ENCODE measurements around the gene SSC5D.
"Not testable (repeated sequence)": the region's sequence is repeated elsewhere in the genome, so short reads cannot be mapped to it uniquely, and the experiment has no call there.

SSC5D gene

DNA sequence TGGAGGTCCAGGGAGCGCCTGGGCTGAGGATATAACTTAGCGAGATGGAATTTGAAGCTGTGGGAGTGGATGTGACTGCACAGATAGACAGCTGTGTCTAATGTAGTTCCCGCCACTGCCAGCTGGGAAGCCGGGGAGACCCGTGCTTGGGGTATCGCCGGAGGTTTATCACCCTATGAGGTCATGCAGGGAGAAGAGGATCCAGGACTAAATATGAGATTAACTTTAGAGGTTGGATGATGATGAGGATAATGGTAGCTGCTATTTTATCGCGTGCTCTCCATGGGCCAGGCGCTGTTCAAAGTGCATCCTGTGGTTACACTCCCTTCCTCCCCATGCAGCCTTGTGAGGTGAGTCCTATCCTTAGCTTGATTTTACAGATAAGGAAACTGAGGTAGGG, 19.9 kb downstream of the SSC5D start:
- DNase-seq: no peak

- peak; percentile 61 for DNase-seq
Observed at GRCh38 chr19:55516878-55517620, 28.8 kb downstream of the SSC5D start.

- peak; percentile 4 for DNase-seq
Observed at GRCh38 chr19:55519451-55520311, 31.4 kb downstream of the SSC5D start.

GRCh38 chr19:55520691-55521292, 32.6 kb downstream of the SSC5D start:
- DNase-seq: no peak

DNA sequence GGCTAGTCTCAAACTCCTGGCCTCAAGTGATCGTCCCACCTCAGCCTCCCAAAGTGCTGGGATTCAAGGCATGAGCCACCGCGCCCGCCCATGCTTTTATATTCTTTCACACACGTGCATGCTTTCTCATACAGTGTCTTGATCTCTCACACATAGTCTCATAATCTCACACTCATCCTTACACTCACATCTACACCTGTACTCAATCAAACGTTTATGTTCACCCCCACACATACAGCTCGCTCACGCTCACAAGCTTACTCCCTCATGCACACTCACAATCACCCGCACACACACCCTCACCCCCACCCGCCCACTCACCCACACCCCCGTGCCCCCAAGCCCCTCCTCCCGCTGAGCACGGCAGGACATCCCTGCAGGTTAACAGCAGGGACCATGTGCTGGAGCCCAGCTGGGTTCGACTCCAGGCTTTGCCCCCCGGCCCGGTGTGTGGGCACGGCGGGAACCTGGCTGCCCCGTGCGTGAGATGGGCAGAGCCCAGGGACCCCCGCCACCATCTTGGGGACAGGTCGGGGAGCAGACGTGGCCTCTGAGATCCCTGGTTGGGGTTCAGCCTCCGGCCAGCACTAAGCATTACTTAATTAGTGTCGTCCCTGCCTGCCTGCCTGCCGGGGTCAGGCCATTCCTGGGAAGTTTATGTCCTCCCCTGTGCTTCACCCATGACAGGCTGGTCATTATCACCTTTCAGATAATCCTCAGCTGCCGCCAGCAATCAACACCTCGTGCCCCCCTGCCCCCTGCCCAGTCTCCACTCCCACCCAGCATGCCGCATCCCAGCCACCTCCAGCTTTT, 37.3 kb downstream of the SSC5D start:
- no peak for DNase-seq

DNA sequence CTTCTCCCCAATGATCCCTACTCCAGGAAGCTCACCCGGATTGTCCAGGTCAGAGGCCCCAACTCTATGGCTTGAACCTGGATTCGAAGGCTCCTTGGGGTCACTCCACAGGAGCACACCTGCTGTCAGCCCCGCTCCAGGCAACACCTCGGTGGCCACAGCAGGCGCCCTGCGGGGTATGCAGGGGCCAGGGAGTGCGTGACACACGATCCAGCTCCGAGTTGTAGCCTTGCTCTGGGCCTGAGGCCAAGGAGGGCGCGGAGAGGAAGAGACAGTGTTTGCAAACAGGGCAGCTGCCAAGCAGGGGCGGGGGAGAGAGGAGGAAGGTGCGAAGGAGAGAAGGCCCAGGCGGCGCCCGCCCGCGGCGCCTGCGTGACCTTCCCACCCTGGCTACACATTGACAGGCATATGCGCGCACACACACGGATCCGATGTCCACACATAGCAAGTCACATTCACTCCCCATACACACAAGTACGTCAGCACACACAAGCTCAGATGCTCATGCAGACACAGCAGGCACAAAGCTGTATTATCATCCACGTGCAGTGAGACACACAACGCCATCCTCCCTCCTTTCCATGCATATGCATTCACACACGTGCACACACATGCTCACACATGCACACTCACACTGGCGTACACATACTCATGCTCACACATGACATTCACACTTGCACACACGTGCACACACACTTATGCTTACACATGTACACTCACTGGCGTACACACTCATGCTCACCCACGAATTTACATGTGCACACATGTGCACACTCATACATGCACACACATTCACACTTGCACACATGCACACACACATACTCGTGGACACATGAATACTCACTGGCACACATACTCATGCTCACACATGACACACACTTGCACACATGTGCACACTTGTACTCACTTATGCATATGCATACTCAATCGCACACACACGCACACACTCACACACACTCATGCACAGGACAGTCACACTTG, 38.3 kb downstream of the SSC5D start:
- peak; percentile 80 for DNase-seq

DNA sequence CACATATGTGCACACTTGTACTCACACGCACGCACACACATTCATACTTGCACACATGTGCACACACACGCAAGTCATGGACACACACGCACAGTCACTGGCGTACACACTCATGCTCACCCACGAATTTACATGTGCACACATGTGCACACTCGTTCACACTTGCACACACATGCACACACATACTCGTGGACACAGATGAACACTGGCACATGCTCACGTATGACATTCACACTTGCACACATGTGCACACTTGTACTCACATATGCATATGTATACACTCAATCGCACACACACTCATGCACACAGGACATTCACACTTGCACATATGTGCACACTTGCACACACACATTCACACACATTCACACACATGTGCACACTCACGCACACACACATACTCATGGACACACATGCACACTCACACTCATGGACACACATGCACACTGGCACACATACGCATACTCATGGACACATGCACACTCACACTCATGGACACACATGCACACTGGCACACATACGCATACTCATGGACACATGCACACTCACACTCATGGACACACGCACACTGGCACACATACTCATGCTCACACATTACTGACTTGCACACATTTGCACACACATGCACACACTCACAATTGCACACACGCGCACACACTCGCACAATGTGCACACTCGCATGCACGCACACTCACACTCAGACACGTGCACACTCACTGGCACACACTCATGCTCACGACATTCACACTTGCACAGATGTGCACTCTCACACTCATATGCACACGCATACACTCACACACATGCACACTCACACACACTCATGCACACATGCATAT, 39.2 kb downstream of the SSC5D start:
- DNase-seq: no peak

- peak; percentile 85 for DNase-seq
Observed at GRCh38 chr19:55528030-55528803, 40.0 kb downstream of the SSC5D start.

DNA sequence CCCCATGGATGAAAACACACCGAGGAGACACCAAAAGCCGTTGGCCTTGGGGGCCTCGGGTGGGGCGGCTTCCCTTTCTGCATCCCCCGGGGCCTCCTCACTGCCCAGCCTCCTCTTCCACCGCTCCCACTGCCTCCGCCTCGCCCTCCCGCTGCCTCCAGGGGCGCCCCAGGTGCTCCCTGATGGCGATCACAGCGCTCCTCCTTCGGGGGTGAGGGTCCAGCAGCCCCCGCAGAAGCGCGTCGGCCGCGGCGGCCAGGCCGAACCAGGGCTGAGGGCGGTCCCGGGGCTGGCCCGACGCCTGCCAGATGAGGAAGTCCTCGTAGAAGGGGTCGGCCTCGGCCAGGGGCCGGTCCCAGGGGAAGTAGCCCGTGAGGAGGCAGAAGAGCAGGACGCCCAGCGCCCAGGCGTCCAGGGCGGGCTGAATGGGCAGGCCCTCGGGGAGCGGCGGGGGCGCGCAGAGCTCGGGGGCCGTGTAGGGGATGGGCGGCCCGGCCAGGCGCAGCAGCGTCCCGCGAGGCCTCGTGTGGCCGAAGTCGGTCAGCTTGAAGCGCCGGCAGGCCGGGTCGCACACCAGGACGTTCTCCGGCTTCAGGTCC, 41.5 kb downstream of the SSC5D start:
- DNase-seq: no peak

DNA sequence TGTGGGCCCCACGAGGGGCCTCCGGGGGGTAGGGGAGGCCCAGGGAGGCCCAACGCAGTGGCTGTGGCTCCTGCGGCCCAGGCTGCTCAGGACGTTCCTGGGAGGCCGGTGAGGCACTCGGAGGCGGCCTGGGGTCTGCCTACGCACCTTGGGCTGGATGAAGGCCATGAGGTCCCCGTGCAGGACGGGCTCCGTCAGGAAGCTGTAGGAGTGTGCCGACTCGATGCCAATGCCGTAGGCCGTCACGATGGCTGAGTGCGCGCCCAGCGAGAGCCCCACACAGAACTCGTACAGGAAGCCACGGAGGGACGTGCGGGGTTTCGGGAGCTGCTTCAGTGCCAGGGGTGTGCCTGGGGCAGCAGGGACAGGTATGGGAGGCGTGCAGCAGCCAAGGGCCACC, 42.8 kb downstream of the SSC5D start:
- no peak for DNase-seq

DNA sequence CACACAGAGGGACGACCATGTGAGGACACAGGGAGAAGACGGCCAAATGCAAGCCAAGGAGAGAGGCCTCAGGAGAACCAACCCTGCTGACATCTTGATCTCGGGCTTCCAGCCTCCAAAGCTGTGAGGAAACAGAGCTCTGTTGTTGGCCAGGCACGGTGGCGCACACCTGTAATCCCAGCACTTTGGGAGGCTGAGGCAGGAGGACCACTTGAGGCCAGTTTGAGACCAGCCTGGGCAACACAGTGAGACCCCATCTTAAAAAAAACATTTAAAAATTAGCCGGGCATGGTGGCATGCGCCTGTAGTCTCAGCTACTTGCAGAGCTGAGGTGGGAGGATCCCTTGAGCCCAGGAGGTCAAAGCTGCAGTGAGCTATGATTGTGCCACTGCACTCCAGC, 46.0 kb downstream of the SSC5D start:
- DNase-seq: not testable (repeated sequence)

DNA sequence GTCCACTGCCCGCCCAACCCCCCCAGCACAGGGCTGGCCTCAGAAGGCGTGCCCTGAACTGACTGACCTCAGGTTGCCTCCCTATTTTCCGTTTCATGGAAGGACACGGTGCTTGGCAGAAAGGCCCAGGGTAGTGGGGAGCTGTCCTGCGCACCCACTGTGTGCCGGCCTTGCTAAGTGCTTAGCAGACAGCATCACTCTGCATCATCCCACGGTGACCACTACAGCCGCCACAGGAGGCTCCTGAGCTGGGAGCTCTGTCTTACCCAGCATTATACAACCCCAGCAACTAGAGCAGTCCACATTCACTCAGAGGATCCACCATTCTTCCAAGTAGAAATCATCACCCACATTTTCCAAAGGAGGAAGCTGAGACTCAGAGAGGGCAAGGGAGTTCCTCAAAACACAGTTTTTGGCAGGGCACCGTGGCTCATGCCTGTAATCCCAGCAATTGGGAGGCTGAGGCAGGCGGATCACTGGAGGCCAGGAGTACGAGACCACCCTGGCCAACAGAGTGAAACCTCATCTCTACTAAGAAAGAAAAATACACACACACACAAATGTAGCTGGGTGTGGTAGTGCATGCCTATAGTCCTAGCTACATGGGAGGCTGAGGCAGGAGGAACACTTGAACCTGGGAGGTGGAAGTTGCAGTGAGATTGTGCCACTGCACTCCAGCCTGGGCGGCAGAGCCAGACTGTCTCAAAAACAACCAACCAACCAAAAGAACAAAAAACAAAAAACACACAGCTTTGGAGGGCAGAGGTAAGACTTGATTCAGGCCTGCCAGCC, 47.1 kb downstream of the SSC5D start:
- no peak for DNase-seq

- no peak for DNase-seq
Observed at GRCh38 chr19:55535965-55536350, 47.7 kb downstream of the SSC5D start.

- no peak for DNase-seq
Observed at GRCh38 chr19:55536366-55536765, 48.1 kb downstream of the SSC5D start.

DNA sequence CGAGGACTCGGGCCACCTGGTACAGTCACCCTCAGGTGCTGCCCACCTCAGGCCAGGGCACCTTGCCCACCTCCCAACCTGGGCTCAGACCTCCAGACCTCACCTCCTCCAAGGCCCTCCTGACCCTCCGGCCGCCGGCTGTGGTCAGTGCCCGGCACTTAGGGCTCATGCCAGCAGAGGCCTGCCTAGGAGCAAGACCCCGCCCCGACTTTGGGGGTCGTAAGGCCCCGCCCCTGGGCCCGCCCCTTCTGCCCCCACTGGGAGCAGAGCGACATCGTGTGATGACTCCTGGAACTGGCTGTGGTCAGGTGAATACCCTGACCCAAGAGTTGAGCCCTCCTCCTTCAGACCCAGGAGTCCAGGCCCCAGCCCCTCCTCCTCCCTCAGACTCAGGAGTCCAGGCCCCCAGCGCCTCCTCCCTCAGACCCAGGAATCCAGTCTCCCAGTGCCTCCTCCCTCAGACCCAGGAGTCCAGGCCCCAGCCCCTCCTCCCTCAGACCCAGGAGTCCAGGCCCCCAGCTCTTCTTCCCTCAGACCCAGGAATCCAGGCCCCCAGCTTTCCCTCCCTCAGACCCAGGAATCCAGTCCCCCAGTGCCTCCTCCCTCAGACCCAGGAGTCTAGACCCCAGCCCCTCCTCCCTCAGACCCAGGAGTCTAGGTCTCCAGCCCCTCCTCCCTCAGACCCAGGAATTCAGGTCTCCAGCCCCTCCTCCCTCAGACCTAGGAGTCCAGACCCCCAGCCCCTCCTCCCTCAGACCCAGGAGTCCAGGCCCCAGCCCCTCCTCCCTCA, 48.9 kb downstream of the SSC5D start, which contains the start of gene SBK2:
SBK2 (minus strand) TSS at position 183 of the 790 bp plus-strand sequence. CDS start 839 bp downstream, outside the sequence.
- DNase-seq: no peak

GRCh38 chr19:55537741-55538111, 49.5 kb downstream of the SSC5D start:
- no peak for DNase-seq

GRCh38 chr19:55538132-55538531, 49.9 kb downstream of the SSC5D start:
- DNase-seq: no peak

Measured in SHP77 treated with DMSO at 0.1 percent for 48 hours (cell line).